Epidermal melanocyte (primary cell): ENCODE data around the gene AGBL4.
"Not testable (repeated sequence)": the region's sequence is repeated elsewhere in the genome, so short reads cannot be mapped to it uniquely, and the experiment has no call there.

ENCODE experiments used
- DNase-seq: peaks from one replicate; pipeline ENCODE4 v3.0.0; 2011; ENCODE audit warnings: low spot score; ENCODE audit not compliant: insufficient read length

AGBL4 gene

DNA sequence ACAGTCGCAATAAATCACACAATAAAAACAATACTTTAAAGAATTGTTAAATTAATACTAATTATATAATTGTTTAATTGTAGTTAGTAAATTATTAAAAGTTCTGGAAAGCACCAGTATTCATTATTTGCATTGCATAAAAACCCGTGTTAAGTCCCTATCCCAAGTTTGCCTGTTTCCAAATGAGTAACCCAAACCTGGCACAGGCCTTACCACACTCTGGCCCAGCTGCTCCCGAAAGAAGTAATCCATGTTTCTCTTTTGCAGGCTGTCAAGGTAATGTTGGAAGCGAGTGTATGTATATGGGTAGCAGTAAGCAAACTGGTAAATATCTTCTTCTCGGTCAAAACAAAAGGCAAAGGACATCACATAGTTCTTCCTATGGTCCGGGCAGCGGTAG, 978.4 kb downstream of the AGBL4 start:
- no peak for DNase-seq

DNA sequence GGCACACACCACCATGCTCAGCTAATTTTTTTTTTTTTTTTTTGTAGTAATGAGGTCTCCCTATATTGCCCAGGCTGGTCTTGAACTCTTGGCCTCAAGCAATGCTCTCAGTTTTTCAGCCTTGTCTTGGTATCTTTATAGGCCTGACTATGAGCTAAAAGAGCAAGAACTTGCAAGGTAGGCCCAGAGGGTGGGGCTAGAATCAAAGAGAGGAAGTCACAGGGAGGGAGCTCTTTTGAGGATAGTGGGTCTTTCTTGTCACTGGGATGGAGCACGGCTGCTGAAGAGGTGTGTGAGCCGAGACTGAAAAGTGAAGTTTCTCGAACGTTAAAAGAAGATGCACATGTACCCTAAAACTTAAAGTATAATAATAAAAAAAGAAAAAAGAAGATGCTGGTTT, 987.1 kb downstream of the AGBL4 start:
- DNase-seq: no peak

DNA sequence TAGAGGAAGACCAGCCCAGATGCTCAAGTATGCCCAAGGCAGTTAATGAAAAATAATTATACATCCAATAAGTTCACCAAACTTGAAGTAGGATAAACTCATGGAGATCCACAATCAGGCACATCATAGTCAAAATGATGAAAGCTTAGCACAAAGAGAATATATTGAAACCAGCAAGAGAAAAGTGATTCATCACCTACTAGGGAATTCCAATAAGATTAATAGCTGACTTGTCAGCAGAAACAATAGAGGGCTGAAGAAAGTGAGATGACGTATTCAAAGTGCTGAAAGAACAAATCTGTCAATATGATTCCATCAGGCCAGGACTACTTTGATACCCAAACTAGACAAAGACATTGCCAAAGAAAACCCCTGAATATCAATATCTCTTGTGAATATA, 995.4 kb downstream of the AGBL4 start:
- no peak for DNase-seq

DNA sequence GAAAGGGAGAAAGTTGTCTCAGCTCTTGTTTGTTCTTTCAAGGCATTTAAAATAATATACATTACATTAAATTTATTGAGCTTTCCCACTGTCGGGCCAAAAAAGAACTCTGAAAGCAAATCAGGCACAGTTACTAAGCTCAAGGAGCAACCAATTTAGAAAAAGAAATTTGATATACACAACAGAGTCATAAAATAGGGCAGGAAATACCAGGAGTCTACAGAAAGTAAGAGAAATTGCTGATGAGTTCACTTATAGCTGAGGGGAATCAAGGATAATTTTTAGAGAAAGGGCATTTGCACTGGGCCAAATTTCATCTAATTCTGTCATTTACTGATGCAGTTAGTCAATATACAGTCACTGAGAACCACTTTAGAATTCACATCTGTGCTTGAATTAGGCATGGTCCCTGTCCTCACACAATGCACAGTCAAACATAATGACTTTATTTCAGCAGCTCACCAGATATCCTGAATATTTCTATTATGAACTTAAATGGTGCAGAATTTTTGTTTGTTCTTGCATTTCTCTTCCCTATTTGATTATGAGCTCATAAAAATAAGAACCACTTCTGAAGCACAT, 997.4 kb downstream of the AGBL4 start:
- DNase-seq: no peak

DNA sequence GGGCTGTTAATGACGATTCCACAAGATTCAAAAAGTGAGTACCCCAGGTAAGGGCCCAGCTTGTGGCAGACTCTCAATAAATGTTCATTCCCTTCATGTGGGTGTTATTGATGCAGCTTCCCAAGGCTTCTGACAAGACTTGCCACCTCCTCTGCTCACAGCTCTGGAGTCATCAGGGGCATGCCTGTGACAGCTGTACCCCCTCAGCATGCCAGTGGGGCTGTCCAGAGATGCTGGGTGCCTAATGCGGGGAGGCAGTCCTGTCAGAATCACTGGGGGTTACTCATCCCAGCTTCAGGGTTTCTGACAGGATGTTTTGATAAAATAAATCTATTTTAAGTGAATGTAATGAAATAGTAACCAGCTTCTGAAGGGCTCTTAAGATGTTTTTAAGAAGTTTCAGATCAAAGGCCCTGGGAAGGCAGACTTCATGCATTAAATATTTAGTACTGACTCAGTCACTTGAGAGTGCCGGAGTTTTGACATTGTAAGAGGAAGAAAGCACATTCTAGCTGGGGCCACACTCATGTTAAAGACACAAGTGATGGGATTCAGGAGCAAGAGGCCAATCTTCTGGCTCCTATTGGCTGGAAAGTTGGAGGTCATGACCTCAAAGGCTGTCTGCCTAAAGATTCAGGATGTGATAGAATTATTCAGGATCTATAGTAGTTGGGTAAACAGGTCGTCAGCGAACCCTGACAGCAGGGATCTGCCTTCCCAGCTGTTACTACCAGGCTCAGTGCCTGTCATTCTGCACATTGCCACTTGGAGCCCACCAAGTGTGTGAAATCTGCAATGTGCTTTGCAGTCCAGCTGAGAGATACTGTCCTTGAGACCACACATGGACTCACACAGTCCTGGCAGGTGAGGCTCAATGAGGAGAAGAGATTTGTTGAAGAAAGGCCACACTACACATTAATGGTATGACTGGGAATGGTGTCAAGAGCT, 1007.5 kb downstream of the AGBL4 start:
- no peak for DNase-seq

DNA sequence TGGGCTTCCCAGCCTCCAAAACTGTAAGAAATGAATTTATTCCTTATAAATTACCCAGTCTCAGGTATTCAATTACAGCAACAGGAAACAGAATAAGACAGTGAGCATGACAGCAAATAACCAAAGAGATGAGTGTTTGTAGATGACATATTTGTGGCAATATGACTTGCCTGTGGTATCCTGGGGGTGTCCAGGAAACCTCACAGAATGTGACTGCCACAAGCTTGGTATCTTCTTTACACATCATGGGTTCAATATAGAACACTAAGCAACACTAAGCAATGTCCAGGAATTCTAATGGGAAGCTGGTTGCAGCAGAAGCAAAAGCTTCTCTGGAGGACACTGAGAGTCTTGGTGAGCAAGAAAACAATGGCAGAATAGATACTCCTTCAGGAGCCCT, 1010.7 kb downstream of the AGBL4 start:
- DNase-seq: no peak

DNA sequence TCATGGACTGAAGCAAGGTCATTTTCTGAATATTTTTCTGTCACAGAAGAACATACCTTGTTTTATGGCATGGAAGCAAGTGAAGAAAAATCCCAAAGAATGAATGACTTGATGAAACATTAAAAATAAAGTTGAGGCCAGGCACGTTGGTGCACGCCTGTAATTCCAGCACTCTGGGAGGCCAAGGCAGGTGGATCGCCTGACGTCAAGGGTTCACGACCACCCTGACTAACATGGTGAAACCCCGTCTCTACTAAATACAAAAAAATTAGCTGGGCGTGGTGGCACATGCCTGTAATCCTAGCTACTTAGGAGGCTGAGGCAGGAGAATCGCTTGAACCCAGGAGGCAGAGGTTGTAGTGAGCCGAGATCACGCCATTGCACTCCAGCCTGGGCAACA, 1020.8 kb downstream of the AGBL4 start:
- not testable (repeated sequence) for DNase-seq

DNA sequence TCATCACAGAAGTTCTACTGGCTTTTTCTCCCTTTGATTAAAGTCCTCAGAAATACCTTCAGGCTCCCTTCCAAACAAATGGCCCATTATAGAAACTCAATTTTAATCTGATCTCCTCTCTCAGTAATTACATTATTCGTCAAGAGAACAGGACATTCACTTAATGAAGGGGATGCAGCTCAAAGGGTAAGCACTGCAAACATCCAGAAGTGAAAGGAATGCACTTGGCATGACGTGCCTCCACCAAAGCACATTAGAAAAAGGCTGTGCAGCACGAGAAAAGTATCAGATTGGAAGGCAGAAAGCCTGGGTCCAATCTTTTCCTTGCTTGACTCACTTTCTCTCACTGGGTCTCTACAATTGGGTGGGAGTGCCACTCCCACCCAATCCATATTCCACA, 1024.4 kb downstream of the AGBL4 start:
- no peak for DNase-seq

DNA sequence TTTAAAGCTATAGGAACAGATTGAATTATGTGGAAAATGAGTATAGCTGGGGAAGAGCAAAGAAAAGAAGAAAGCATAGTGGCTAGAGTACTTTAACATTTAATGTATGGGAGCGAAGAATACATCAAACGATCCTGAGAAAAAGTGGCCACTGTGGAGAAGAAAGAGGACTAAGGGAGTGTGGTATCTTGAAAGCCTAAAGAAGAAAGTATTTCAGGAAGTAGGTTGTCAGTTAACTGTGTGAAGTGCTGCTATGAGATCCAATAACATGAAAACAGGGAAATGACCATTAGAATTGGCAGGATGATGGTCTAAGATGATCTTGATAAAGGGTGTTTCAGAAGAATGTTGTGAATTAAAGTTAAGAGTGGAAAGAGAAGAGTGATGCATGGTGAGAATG, 1027.4 kb downstream of the AGBL4 start:
- no peak for DNase-seq

DNA sequence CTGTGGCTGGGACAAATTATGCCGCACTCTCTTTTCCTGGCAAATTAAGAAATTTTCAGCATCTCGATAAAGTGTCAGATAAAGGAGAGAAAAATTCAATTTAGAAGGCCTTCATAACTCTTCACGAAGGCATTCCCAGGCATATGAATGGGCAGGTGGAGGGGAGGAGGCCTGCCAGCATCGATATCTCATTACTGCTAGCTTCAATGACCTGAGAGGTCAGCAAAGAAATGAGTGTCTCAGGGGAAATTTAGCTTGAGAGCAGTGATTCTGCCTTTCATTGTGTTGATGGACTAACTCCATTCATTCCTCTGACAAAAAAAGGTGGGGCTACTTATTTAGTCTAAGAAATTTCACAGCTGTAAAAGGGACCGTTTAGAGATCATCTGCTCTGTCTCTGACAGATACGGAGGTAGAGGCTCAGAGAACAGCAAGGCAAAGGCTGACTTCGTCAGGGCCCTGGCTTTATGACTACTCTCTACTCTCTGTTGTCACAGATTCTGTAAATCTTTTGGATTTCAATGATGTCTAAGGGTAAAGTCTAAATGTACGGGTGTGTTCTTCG, 1035.0 kb downstream of the AGBL4 start:
- no peak for DNase-seq

DNA sequence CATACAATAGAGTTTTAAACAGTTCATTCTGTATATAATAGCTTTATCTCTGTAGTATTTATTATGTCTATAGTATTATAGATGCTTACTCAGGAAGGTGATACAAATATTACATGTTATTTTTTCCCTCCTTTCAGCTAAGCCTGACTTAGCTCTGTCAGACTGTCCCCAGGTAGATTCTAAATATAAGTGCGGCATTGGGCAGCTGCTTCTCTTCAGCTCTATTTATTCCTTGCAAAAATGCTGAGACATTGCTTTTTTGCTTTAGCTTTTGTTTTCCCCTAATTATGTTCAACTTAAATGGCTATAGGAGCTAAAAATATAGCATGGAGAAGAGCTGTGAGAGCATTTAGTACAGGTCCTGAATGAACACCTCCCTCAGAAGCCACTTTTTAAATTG, 1043.8 kb downstream of the AGBL4 start:
- DNase-seq: no peak

DNA sequence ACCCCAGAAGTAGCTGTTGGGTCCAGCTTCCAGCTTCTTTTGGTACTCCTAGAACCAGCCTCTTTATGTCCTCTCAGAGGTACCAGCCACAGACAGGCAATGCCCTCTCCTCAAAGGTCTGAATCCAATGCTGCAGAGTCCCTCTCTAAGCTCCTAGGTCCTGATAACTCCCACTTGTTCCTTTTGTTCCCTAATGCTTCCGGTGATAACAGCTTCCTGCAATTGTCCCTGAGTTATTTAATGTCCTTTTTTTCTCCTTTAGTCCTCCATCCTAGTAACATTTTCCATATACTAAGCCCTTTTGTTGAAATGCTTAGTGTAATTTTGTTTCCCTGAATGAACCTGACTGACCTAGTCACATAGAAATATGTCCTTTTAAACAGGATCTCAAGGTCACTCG, 1045.3 kb downstream of the AGBL4 start:
- no peak for DNase-seq

DNA sequence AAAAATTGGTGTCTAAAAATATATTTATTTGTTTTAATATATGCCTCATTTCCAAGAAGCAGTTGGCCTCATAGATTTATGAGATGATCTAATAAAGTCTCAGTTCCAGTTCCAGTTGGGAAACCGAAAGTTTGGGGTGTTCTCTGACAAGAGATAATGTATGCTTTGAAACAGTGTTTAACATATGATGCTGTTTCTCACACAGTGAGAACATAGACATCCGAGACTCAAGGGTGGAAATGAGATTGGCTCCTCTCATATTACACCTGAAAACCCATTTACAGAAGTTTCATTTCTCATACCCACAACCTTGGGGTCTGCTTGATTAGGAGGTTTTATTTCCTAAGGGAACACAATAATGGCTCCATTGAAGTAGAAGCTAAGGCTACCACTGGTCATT, 1046.5 kb downstream of the AGBL4 start:
- no peak for DNase-seq

DNA sequence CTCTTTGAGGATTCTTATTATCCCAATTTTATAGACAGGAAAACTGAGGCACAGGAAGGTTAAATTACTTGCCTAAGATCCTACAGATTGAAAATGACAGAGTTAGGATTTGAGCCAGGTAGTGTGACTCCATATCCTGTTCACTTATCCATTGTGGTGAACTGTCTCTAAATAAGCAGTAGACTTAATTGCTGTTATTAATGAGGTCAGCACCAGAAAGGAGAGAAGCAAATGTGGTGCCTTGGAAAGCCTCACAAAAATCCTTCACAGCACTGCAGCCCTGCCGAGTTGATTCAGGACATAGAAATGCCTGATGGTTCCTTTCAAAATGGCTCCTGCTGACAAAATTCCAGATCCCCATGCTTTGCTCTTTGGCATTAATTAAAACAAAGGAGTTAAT, 1053.8 kb downstream of the AGBL4 start:
- no peak for DNase-seq

DNA sequence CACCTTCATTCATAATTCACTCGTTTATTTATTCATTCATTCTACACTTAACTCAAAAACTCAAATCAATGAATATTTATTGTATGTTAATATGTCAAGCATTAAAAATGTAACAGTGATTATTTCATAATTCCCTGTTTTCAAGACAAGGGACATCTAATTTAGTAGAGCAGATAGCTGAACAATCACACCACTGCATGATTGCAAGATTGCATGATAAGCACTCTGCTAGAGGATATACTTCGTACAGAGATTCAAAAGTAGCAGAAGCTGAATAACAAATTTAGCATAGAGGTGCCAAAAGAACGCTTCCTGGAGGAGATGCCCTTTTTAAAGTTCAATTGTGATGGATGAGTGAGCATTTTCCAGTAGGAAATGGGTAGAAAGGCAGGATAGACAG, 1056.4 kb downstream of the AGBL4 start:
- DNase-seq: no peak

DNA sequence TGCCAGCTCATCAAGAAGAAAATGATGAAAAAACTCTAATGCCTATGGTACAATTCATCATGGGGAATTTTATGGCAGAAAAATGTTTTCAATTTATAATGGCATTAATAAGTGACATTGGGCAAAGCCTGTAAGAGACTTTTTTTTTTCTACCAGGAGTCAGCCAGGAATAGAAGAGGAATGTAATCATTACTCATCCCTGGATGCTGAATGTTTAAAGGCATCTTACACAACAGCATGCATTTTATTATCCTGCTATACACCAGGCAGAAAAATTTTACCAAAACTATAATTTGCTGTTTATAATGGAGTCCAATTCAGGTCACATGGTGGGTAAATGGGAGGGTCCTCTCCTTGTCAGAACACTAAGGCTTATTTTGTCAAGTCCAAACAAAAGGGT, 1057.2 kb downstream of the AGBL4 start:
- DNase-seq: no peak

DNA sequence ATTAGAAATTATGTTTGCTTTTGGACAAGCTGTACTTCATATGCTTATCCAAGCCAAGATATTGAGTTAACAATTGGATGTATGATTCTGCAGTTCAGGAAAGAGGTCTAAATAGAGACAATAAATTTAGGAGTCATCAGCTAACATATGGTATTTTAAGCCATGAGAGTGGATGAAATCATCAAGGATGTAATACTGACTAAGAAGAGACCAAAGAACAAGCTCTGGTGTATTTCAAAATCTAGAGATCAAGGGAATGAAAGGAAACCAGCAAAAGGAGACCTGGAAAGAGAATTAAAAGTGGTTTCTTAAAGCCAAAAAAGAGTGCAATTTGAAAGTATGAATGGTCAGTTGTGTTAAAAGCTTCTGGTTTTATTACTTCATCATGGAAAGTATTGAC, 1063.4 kb downstream of the AGBL4 start:
- DNase-seq: no peak

DNA sequence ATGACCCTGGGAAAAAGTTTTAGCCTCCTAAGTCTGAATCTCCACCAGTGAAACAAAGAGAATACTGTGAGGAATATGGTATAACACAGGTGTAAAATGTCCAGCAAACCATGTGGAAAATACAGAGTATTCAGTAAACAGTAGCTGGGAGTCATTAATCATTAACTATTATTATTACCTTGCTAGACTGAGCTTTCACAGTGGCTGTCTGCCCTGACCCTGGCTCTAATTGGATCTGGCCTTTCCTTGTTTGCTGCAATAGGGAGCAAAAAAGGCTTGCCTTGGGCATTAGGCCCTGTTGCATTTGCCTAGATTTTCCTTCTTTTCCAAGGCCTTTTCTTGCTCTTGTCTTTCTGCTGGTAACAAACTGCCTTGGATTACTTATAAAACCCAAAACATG, 1068.0 kb downstream of the AGBL4 start:
- no peak for DNase-seq

DNA sequence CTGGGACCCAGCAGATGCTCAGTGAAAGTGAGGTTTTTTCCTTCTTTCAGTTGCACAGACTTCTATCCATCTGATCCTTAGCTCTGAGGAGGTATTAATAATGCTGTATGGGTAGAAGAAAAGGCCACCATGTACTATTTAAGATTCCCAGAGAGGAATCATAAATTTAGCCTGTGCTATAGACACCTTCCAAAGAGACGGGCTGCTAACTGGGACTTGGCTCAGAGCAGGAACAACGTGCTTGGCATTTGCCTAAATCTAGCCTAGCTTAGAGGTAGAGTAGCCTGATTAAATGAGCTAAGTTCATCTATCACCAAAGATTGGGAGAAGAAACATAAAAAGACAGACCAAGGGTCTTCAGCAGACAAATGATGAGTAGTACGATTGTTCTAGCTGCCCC, 1070.1 kb downstream of the AGBL4 start:
- DNase-seq: no peak

DNA sequence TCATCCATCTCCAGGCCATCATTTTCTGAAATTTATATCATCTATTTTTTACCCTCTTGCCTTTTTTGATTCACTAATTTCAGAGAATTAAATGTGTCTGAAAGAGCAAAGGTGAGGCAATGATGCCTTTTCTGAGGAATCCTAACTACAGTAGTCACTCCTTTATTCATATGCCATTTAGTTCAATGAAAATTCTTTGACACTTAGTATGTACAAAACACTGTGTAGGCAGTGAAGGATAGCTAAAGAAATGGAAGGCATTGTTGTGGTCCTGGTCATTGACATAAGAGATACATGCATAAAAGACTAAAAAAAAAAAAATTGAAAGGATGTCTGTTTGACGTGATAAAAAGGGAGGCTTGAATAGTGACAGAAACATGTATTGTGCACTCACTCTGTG, 1075.2 kb downstream of the AGBL4 start:
- no peak for DNase-seq

DNA sequence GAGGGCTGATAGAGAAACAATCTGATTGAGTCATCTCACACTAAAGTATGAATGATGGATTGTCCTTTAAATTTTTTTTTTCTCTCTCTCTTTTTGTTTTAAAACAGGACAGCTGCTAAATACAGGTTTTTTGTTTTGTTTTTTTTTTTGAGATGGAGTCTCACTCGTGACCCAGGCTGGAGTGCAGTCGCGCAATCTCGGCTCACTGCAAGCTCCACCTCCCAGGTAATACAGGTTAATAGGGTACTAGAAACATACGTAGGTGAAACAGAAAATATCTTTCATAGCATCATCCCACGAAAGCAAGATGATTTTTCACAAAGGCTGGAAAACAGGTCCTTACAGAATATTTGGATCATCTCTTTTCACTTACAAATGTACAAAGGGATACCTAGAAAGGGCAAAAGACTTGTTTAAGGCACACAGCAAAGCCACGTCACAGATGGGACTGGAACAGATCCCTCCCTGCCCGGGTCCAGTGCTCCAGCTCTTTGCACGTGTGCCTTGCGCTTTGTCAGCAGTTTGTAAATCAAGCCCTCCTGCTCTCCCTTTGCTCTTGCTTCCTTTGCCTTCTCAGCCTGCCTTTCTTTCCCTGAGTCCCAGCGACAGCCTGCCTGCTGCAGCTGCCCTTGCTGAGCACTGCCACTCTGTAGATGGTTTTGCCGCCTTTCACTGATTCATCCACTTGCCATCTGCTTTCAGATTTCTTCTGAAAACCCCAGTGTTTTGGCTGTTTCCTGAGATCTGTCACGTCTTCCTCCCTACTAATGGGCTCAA, 1075.8 kb downstream of the AGBL4 start:
- no peak for DNase-seq

DNA sequence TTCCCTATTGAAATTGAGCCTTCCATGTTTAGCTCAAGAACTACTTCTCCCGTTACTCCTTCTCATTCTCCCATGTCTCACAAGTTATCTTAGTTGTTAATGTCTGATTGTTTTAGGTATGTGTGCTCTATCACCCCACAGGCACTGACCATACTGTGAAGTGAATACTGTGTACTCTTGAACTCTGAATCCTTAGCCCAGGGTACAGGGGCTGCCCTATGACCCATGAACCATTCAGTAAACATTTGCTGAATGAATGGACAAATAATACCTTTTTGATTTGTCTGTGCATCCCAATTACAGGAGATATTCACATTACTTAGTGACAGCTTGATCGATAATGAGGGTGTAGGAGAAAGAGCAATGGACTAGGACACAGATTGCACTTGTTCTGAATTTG, 1077.7 kb downstream of the AGBL4 start:
- no peak for DNase-seq
